Ascending aorta (tissue), 2 donors: ENCODE data around the gene TRIM2. TPM values are rescaled to one million over a fixed set of nuclear protein-coding genes. Genes with fewer than 3 reads are reported as not detected.

ENCODE experiments used
- DNase-seq, 2 donors: peaks; one replicate each; pipeline ENCODE4 v3.0.0-alpha.2; 2019; ENCODE audit warnings: low spot score in 2 of 2
- H3K27ac ChIP-seq, 2 donors: fragments of 200-600 bp; sonication (generic); one replicate each; pipeline ENCODE4 v1.5.1; 2016 to 2017; ENCODE audit warnings: mild to moderate bottlenecking in 1 of 2
- H3K27me3 ChIP-seq: fragments of 200-600 bp; sonication (generic); one replicate; pipeline ENCODE4 v1.5.1; 2017
- H3K36me3 ChIP-seq, 2 donors: fragments of 200-600 bp; sonication (generic); one replicate each; pipeline ENCODE4 v1.5.1; 2016
- H3K4me1 ChIP-seq, 2 donors: fragments of 200-600 bp; sonication (generic); one replicate each; pipeline ENCODE4 v1.5.1; 2016 to 2017; ENCODE audit warnings: mild to moderate bottlenecking in 1 of 2
- H3K4me3 ChIP-seq, 2 donors: fragments of 200-600 bp; sonication (generic); one replicate each; pipeline ENCODE4 v1.5.1; 2016 to 2017; ENCODE audit warnings: mild to moderate bottlenecking in 1 of 2
- H3K9me3 ChIP-seq, 2 donors: fragments of 200-600 bp; sonication (generic); one replicate each; pipeline ENCODE4 v1.5.1; 2016
- intact Hi-C: fragments of 100-400 bp; cut with DNase I; formaldehyde crosslinking; loops from one replicate; pipeline ENCODE4 v1.15.1; 2023
- total RNA-seq: library from RNA; depleted of rRNA; stranded (reverse); fragments of >200 nt; gene quantifications from one replicate; pipeline ENCODE4 v1.1.0, GENCODE V29; 2016
- TF ChIP-seq, protein P1 (sequence below), 3 experiments: fragments of 200-600 bp in 2 of 3; fragments of 450-650 bp in 1 of 3; sonication (generic) in 2 of 3; IDR thresholded peaks; one replicate each; pipeline ENCODE4 v1.5.1; 2016 to 2019; ENCODE audit warnings: antibody characterized with exemption in 3 of 3, mild to moderate bottlenecking in 1 of 3, moderate library complexity in 1 of 3

The TRIM2 gene
- total RNA-seq, 1 donor from 2014 or later: 33.3 TPM

DNA sequence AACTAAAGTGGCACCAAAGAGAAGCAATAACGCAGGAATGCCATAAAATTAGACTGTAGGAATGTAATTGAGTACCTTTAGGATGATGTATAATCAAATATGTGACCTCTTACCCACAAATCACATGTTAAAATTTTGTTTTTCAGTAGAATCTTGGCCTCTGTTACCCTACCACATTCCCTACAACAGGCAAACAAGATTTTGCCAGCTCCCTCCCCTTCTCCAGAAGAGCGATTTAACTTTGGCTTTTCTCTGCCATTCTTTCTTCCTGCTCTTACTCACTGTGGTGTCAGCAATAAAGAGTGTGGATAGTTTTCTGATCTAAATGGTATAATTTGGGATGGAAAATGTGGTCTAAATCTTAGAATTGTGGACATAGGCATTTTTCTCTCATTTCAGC is 57.2 kb downstream of the TRIM2 start:
- H3K9me3 ChIP-seq: peaks cover 0 to 4% of the 10 kb centered on the region in 2 donors
- intact Hi-C loops: no loop called here
- TF ChIP-seq, protein P1, sequence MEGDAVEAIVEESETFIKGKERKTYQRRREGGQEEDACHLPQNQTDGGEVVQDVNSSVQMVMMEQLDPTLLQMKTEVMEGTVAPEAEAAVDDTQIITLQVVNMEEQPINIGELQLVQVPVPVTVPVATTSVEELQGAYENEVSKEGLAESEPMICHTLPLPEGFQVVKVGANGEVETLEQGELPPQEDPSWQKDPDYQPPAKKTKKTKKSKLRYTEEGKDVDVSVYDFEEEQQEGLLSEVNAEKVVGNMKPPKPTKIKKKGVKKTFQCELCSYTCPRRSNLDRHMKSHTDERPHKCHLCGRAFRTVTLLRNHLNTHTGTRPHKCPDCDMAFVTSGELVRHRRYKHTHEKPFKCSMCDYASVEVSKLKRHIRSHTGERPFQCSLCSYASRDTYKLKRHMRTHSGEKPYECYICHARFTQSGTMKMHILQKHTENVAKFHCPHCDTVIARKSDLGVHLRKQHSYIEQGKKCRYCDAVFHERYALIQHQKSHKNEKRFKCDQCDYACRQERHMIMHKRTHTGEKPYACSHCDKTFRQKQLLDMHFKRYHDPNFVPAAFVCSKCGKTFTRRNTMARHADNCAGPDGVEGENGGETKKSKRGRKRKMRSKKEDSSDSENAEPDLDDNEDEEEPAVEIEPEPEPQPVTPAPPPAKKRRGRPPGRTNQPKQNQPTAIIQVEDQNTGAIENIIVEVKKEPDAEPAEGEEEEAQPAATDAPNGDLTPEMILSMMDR (IDR thresholded peaks at IDR 0.05): no peak
- no peak for DNase-seq
- peaks cover 0 to 5% of the 10 kb centered on the region in 2 donors for H3K36me3 ChIP-seq
- no peaks in the 10 kb centered on the region for H3K27me3 ChIP-seq
- no peak overlapping the region for H3K27ac ChIP-seq
- no peaks in the 10 kb centered on the region for H3K4me1 ChIP-seq
- H3K4me3 ChIP-seq: no peak overlapping the region

DNA sequence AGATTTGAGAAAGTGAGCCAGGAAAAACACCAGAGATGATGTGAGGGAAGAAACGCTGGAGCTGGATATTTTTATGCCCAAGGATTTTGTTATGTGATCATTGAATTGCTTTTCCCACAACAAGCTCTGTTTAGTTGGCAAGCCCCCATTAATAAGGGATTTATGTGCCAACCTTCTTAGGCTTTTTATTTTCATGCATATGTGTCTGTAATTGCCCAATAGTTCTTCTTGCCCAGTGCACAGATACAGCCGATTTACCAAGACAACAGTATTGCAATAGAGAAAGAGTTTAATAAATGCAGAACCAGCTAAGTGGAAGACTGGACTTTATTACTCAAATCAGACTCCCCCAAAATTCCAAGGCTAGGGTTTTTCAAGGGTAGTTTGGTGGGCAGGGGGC is 57.7 kb downstream of the TRIM2 start:
- Histone ChIP-seq H3K36me3 (peaks cover 0 to 5% of the 10 kb centered on the region in 2 donors), H3K4me3 (no peak overlapping the region), H3K27me3 (no peaks in the 10 kb centered on the region), H3K27ac (no peak overlapping the region), H3K4me1 (no peaks in the 10 kb centered on the region), H3K9me3 (peaks cover 0 to 4% of the 10 kb centered on the region in 2 donors)
- DNase-seq: no peak
- intact Hi-C loops: no loop called here
- TF ChIP-seq, protein P1 (IDR thresholded peaks at IDR 0.05): no peak

DNA sequence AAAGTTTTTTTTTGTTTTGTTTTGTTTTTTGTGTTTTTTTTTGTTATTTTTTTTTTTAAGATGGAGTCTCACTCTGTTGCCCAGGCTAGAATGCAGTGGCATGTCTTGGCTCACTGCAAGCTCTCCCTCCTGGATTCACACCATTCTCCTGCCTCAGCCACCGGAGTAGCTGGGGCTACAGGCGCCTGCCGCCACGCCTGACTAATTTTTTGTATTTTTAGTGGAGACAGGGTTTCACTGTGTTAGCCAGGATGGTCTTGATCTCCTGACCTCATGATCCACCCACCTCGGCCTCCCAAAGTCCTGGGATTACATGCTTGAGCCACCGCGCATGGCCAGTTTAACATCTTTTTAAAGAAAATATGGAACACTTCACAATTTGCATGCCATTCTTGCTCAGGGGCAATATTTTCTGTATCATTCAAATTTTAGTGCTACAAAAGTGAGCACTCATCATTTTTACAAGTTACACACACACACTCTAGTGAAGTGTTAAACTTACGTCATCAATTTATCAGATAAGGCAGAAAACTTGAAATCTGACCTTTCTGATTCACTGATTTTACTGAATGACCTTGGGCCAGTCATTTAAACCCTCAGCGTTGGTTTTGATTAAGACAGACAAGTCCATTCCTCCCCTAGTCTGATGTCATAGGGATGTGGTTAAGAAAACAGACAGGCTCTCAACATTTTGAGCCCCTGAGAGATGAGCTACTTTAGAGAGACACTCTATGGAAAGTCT is 61.2 kb downstream of the TRIM2 start:
- intact Hi-C loops: no loop called here
- no peak for DNase-seq
- no peak overlapping the region for H3K4me3 ChIP-seq
- no peaks in the 10 kb centered on the region for H3K4me1 ChIP-seq
- H3K36me3 ChIP-seq: peaks cover 0 to 5% of the 10 kb centered on the region in 2 donors
- H3K27ac ChIP-seq: no peak overlapping the region
- peaks cover 0 to 4% of the 10 kb centered on the region in 2 donors for H3K9me3 ChIP-seq
- no peaks in the 10 kb centered on the region for H3K27me3 ChIP-seq
- TF ChIP-seq, protein P1 (IDR thresholded peaks at IDR 0.05): no peak

DNA sequence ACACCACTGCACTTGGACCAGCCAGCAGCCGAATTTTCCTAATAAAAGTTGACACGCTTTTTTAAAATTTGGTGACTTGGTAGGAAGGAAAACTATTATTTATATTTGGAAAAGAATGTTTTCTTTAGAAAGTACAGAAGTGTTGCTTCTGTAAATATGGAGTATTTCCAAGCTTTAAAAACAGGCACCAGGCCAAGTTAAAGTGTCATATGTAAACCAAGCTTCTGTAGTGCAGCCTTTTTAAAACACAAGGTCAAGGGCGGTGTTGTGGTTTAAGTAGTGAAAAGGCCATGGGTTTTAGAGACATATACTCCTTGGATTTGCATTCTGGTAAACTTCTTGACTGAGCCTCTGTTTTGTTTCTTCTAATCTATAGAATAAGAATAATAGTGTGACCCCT is 62.7 kb downstream of the TRIM2 start:
- H3K4me3 ChIP-seq: no peak overlapping the region
- H3K27me3 ChIP-seq: no peaks in the 10 kb centered on the region
- no peak overlapping the region for H3K27ac ChIP-seq
- no peaks in the 10 kb centered on the region for H3K9me3 ChIP-seq
- H3K36me3 ChIP-seq: peaks cover 0 to 5% of the 10 kb centered on the region in 2 donors
- TF ChIP-seq, protein P1 (IDR thresholded peaks at IDR 0.05): no peak
- no peak for DNase-seq
- intact Hi-C loops: no loop called here
- H3K4me1 ChIP-seq: no peaks in the 10 kb centered on the region

DNA sequence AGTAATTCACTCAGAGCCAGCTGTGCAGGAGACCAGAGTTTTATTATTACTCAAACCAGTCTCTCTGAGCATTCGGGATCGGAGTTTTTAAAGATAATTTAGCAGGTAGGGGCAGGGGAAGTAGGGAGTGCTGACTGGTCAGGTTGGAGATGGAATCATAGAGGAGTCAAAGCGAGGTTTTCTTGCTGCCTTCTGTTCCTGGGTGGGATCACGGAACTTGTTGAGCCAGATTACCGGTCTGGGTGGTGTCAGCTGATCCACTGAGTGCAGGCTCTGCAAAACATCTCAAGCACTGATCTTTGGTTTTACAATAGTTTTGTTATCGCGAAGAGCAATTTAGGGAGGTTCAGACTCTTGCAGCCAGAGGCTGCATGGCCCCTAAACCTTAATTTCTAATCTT is 63.6 kb downstream of the TRIM2 start:
- TF ChIP-seq, protein P1 (IDR thresholded peaks at IDR 0.05): no peak
- intact Hi-C loops: no loop called here
- Histone ChIP-seq H3K4me1 (no peaks in the 10 kb centered on the region), H3K9me3 (no peaks in the 10 kb centered on the region), H3K4me3 (no peak overlapping the region), H3K27ac (no peak overlapping the region), H3K36me3 (peaks cover 0 to 8% of the 10 kb centered on the region in 2 donors), H3K27me3 (no peaks in the 10 kb centered on the region)
- DNase-seq: no peak
